Measurements from ENCODE around the gene TANGO2.

Gene TANGO2

DNA sequence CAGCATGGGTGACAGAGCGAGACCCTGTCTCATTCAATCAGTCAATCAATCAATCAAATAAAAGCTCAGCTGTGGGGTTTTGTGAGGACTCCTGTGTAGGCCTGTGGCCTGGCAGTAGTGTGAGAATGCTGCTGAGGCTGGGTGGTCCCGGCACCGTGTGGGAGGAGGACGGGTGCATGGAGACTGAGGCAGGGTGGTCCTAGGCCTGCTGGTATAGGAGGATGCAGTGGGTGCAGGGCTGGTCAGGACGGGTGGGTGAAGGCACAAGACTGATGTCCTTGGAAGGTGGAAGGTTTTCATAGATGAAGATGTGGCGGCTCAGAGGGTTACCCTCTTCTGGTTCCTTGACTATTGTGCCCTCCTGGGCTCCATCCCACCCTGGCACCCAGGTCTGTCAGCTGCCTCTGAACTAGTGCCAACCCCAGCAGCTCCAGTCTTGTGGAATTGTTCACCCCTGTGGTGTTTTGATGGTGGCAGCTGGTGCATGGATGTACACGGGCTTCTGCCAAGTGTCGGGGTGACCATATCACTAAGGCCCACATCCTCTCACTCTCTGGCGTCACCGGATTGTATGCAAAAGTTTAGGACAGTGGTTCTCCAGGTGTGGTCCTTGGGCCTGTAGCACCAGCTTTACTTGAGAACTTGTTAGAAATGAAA, 23.7 kb downstream of the TANGO2 start:
- DNase-seq (ENCODE audit: low read depth), result no peak

DNA sequence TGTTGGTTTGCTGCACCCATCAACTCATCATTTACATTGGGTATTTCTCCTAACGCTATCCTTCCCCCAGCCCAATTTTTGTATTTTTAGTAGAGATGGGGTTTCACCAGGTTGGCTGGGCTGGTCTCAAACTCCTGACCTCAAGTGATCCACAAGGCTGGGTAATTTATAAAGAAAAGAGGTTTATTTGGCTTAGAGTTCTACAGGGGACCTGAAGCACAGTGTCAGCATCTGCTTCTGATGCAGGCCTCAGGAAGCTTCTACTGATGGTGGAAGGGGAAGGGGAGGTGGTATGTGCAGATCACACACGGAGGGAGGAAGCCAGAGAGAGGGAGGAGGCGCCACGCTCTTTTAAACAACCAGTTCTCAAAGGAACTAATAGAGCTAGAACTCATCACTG, 25.8 kb downstream of the TANGO2 start:
- DNase-seq (ENCODE audit: low read depth), result no peak

DNA sequence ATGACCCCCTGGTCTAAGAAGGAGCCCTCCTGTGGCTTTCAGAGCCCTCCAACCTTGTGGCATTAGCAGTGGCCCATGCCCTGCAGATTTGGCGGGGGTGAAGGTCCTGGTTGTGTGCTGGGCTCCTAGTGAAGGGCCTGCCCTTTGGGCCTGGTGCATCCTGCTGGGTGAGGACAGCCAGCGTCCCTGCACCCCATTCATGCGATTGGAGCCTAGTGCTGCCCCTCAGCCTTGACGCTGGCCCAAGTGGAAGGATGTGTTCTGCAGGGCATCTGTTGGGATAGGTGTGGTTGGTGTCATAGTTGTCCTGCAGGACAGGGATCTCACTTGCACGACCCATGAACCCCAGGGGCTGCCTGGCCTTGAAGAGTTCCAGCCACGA, 31.0 kb downstream of the TANGO2 start:
- no peak for DNase-seq (ENCODE audit: low read depth)

DNA sequence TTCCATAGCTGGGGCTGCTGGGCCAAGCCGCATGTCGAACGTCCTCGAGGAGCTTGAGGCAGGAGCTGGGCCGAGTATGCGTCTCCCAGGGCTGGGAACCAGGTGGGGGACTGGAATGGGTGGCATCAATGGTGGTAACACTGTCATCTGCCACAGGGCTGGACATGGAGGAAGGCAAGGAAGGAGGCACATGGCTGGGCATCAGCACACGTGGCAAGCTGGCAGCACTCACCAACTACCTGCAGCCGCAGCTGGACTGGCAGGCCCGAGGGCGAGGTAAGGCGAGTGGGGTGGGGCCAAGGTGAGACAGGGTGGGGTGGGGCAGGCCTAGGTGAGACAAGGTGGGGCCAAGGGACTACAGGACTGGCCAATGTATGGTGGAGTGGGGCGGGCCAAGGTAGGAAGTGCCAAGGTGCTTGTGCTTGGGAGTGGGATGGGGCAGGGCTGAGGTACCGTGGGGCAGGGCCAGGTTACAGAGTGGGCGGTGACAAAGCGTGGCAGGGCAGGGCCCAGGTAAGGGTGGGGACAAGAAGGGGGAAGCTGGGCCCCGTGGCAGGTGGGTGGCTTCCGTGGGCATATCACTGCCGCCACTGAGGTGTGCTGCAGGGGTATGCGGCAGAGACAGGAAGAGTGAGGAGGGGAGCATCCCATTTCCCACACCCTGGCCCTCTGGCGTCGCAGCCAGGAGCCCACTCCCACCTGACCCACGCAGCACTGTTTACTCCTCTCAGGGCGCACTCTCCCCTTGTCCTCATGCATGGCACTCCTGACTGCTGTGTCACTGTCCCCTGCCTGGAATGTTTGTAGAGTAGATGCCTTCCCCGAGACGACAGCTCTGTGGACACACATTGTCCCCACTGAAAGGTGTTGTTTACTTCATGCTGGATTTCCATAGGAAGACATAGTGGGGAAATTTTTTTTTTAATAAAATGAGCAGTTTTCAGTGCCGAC, 31.7 kb downstream of the TANGO2 start:
- DNase-seq (ENCODE audit: low read depth), result no peak

DNA sequence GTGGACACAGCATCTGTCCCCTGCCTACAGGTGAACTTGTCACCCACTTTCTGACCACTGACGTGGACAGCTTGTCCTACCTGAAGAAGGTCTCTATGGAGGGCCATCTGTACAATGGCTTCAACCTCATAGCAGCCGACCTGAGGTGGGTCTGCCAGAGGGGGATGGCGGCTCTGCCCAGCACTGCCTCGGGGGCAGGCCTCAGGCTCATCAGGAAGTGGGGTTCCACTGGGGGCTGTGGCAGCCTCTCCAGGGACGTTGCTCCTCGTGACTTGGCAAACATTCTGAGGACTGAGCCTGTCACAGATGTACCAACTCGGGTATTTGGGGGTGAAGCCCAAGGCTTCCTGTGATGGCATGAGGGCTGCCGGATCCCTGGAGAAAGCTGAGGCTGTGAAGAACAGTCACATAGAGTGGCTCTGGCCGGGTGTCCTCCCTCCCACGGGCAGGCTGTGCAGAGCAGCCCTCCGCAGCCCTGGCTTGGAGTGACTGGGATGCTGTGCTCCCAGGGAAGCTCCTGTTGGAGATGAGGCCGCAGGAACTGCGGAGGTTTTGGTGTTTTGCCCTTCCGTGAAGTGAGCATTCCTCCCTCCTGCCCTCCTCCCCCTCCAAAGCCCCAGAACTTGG, 32.6 kb downstream of the TANGO2 start:
- no peak for DNase-seq (ENCODE audit: low read depth)

DNA sequence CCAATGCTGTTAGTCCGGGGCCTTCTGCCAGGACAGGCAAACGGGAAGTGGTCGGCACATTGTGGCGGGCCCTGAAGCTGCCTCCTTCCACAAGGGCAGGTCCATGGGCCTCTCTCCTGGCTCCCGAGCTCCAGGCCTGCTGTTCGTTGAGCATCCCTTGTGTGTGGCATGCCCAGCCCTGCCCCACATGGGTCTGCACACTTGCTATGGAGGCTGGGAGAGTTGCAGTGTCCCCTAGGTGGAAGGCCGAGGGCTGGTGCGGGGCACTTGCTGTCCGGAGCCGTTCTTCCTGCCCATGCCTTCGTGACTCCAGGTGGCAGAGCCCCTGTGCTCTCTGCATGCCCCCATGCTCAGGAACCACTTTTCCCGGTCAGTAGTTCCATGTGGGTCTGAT, 33.1 kb downstream of the TANGO2 start:
- DNase-seq (ENCODE audit: low read depth), result no peak

DNA sequence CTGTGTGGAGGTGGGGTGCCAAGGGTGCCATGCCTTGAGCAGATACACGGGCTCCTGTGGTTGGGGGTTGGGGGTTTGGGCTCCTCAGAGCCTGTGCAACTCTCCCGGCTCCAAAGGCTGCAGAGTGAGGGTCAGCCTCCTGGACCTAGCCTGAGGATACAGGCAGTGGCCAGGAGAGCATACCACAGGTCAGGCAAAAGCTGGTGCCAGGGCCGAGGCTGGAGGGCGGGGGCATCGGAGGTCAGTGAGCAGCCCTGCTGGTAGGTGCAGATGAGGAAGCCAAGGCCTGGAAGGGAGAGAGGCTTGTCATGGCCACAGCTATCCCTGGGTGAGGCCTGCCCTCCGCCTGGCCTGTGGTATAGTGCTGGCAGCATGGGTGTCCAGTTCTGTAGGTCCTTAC, 33.6 kb downstream of the TANGO2 start:
- DNase-seq (ENCODE audit: low read depth), result no peak

DNA sequence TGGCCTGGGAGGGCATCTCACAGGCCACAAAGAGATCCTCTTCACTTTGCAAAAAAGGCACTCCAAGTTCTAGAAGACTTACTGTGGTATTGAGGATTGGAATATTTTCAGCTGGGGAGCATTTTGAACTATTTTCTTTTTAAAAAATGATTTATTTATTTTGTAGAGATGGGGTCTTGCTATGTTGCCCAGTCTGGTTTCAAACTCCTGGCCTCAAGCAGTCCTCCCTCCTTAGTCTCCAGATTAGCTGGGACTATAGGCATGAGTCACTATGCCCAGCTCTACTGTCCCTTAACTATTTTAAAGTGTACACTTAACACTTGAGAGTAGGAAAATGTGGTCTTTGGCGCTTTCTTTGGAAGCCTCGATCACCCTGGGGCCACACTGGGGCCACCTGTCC, 34.2 kb downstream of the TANGO2 start:
- no peak for DNase-seq (ENCODE audit: low read depth)

DNA sequence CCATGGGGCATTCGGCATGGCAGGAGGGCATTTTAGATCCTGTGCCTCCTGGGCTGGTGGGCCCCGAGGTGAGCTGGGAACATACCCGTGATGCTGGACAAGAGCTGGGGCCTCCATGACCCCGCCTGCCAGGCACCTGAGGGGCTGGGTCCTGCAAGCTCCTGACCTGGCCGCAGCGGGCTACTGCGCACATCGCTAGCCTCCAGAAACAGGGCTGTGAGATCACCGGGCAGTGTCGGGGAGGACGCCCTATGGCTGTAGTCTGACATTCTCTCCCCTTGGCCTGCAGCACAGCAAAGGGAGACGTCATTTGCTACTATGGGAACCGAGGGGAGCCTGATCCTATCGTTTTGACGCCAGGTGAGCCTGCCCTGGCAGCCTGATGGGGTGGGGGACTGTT, 34.7 kb downstream of the TANGO2 start:
- no peak for DNase-seq (ENCODE audit: low read depth)

DNA sequence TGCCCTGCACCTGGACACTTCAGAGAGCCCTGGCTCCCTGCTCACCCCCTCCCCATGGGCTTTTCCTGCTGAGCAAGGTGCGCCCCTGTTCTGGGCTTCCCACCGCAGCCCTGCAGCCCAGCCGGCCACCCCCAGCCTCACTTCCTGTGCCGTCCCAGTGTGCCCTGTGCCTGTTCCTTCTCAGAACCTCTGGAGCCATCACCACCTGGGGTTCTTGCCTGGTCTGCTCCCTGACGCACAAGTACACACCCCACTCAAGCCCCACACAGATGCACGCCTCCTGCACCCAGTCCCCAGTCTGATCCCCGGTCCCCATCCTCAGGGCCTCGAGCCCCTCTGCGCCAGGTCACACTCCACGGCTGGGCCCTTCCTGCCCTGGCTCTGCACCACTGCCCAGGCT, 35.3 kb downstream of the TANGO2 start:
- DNase-seq (ENCODE audit: low read depth), result no peak

DNA sequence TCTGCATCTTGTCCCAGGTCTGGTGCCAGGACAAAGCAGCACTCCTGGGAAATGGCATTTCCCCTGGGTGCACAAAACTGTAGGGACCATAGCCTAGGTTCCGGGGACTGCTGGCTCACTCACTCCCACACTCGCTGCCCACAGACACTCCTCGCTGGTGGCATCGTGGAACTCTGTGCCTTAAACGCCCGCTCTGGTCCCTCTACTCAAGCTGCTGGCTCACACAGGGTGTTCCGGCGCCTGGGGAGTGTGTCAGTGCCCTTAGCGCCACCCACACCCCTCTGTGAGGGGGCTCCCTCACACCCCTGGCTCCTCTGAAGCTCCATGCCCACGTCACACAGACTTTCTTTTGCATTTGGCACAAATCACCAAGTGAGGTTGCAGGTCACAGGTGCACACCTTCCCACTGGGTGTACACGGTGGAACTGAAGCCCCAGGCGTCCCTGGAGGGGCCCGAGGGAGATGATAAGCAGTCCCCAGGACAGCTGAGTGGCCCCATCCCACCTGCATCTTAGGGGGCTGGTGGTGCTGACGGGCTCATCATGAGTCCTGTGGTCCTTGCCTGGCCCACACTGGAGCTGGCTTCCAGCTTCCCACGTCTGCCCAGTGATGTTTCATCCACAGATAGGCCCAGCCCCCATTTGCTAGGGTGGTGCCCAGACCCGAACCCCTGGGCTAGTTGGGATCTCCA, 35.9 kb downstream of the TANGO2 start:
- no peak for DNase-seq (ENCODE audit: low read depth)

DNA sequence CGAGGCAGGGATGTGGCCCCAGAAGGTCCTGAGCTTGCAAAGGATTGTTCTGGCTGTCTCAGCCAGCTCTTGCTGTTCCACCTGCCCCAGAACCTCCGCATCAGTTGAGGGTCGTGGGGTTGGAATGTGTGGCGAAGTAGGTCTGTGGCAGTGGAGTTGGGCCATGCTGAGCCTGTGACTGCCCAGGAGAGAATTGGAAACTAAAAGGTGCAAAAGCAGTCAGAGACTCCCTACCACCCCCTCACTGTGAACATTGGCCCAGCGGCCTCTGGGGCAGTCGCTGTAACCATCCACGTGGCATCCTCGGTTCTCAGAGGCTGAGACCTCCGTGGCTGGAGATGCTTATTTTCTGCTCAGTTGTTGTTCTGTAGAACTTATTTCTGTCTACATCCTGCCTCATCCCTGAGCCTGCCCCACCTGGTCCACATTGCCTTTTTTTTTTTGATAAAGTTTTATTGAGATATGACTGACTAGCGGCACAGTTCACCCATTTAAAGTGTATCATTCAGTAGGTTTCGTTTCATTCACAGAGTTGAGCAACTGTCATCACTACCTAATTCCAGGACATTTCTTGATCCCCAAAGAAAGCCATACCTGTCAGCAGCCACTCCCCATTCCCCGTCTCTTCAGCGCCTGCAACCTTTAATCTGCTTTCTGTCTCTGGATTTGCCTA, 36.8 kb downstream of the TANGO2 start:
- no peak for DNase-seq (ENCODE audit: low read depth)

DNA sequence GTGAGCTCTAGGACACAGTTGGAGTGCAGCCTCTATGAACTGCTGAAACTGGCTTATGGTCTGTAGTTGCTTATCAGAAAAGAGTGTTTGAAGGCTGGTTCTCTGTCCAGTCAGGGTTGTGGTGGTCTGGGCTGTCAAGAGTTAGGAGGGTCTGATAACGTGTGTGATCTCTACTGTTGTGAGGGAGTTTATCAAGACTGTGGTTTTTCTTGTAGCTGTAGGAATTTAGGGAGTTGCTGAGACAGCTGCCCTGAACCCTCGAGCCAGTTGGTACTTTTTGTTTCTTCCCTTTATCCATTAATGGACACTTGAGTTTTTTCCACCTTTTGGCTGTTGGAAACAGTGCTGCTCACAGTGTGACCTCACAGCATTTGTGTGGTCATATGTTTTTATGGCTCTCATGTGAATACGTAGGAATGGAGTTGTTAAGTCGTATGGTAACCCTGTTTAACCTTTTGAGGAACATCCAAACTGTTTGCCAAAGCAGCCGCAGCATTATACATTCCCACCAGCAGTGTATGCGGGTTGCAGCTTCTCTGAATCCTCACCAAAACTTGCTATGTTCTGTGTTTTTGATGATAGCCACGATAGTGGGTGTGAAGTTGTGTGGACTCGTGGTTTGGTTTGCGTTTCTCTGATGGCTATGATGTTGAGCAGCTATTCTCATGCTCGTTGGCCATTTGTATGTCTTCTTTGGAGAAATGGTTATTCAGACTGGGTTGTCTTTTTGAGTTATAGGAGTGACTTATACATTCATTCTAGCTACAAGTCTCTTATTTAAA, 38.3 kb downstream of the TANGO2 start:
- DNase-seq (ENCODE audit: low read depth), result no peak

DNA sequence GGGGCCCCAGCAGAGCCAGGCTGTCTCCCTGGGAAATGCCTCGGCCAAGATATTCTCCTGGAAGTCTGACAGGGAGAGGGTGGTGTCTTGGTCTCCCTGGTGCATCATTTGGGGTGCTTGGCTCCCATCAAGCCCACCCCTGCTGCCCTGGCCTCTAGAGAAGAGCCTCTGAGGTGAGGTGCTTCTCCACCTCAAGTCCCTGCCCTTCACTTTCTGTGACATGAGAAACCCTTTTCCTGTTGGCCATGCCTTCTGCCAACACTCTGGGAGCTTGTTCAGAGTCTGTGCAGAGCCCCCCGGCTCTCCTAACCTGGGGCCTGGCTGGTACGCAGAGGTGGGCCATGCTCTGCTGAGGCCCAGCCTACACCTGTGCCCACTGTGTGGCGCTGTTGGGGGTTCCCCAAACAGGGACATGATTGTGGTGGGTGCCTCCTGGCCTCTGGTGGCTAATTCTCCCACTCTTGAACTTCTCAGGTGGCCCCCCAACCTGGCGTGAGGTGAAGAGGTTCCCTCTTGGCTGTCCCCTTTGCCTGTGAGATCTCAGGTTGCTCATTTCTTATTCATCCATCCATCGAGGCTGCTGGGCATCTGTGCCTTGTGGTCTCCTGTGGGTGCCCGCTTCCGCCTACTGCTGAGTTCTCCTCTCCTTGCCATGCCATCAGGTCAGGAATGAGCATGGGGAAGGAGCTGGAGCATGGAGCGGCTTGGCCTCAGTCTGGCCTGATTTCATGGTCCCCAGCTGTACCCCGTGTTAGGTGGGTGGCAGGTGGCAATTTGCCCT, 40.0 kb downstream of the TANGO2 start:
- no peak for DNase-seq (ENCODE audit: low read depth)

DNA sequence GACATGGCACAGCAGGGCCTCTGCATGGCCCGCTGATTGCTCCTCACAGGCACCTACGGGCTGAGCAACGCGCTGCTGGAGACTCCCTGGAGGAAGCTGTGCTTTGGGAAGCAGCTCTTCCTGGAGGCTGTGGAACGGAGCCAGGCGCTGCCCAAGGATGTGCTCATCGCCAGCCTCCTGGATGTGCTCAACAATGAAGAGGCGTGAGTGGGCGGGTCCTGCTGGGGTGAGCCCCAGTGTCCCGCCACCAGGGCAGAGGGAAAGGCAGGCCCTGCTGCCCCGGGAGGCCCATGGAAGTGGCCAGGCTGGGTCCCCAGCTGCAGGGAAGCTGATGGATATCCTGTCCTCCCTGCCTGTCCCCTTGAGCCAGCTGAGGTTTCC, 40.6 kb downstream of the TANGO2 start:
- DNase-seq (ENCODE audit: low read depth), result no peak

DNA sequence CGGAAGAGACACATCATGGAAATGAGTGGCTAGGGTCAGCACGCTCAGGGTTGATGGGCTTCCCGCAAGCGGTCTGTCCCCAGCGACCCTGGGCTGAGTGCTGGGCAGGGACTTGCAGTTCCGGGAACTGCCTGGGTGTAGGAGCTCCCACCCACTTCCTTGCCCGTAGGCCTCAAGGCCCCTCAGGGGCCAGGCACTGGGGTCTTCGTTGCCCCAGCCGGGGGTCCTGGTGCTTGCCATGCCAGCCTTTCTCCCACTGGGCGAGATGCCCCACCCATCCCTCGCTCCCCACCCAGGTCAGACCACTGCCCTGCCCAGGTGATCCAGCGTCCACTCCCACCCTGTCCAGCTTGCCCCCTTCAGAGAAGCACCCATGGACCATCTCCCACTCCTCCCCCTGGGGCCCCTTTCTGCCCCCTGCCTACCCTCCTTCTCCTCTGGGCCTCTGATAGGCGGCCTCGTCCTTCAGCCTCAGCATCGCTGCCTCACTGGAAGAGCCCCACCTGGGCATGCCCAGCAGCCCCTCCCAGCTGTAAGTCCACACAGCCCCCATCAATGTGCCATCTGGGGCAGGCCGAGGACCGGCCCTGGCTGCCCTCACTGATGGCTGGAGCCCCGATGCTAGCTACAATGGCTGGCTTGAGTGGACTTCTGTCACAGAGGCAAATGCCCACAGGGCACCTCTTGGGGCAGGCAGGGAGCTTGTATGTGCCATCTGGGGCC, 41.3 kb downstream of the TANGO2 start:
- DNase-seq (ENCODE audit: low read depth), result no peak

DNA sequence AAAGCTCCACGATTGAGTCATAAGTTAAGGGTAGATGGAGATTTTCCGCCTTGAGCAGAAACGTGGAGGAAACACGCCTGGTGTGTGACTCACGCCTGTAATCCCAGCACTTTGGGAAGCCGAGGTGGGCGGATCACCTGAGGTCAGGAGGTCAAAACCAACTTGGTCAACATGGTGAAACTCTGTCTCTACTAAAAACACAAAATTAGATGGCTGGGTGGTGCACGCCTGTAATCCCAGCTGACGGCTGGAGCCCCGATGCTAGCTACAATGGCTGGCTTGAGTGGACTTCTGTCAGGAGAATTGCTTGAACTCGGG, 41.8 kb downstream of the TANGO2 start:
- no peak for DNase-seq (ENCODE audit: low read depth)

DNA sequence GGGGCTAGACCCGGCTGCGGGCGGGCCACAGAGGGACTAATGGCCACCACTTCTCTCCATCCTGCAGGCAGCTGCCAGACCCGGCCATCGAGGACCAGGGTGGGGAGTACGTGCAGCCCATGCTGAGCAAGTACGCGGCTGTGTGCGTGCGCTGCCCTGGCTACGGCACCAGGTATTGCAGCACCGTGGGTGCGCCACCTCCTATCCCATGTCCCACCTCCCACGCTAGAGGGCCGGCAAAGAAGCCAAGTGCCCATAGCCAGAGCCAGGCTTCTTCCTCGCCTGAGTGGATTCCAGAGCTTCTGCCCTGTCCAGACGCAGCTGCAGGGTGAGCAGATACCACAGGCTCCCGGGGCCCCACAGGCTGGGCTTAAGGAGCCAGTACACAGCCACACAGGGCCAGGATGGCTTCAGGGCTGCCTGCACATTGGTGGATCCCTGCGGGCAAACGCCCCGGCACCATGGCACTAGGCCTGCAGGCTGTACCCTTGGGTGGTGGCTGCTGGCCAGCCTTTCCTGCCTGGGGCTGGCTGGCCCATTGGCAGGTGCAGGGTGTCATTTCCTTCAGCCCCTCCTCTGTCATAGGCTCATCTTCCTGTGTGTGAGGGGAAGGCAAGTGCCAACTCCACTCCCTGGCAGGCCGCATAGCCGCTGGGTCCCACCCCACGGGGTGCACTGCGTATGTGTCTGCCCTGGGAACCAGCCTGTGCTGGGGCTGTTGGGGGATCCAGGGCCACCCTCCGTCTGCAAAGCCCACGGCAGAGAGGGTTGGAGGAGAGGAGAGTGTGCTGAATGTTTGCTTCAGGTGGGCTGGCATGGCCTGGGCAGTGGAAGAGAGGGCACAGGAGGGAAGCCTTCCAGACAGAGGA, 42.6 kb downstream of the TANGO2 start:
- DNase-seq (ENCODE audit: low read depth), result no peak

DNA sequence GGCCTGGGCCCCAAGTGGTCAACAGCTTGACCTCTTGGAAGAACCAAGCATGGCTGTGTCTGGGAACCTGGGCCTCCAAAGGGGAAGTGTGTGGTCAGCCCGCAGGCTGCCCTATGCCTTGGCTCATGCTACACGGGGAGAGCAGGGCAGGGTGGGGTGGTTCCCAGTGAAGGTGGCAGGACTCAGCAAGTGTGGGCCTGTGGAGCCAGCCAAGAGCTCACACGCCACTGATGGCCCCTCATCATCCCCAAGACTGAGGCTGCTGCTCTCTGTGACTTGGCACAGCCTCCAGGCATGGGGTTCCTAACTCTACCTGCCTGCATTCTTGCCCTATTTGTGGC, 43.2 kb downstream of the TANGO2 start:
- no peak for DNase-seq (ENCODE audit: low read depth)

Data from fibroblast of the conjunctiva (primary cell).